ES-I3 (cell line): ENCODE results near the gene KIAA0825.

ENCODE experiments used
- H3K36me3 ChIP-seq: 2 replicates; pipeline ENCODE4 v1.6.1; 2013; ENCODE audit warnings: mild to moderate bottlenecking, low read length, control low read depth, moderate library complexity; ENCODE audit not compliant: insufficient read depth
- H3K4me1 ChIP-seq: 2 replicates; pipeline ENCODE4 v1.6.1; 2013; ENCODE audit warnings: mild to moderate bottlenecking, control low read depth, low read length; ENCODE audit not compliant: insufficient read depth
- H3K9ac ChIP-seq: 2 replicates; pipeline ENCODE4 v1.6.1; 2013; ENCODE audit warnings: low read depth, mild to moderate bottlenecking, low read length, moderate library complexity
- H3K9me3 ChIP-seq: 2 replicates; pipeline ENCODE4 v1.6.1; 2013; ENCODE audit warnings: mild to moderate bottlenecking, low read length, moderate library complexity; ENCODE audit not compliant: control insufficient read depth, insufficient read depth

Gene KIAA0825

GRCh38 chr5:94422812-94423211 lies 195.6 kb downstream of the KIAA0825 start:
- Histone ChIP-seq H3K36me3 (no peaks in the 10 kb centered on the region), H3K9me3 (no peaks in the 10 kb centered on the region), H3K9ac (no peak overlapping the region), H3K4me1 (peaks cover 10% of the 10 kb centered on the region; the same call in 1 of the 2 replicates)

DNA sequence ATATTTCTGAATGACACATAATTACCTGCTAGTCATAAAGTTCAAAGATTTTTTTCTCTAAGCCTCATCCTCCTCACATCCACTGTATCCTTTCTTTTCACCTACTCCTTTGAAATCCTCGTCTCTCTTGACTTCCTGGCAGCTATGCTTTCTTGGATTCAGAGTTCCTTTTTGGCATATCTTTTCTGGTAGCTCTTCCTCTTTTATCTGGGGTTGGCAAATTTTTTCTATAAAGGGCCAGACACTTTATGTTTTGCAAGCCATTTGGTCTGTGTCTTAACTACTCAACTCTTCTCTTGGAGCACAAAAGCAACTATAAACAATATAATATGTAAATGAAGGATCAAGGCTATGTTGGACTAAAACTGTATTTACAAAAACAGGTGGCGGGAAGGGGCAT lies 197.5 kb downstream of the KIAA0825 start:
- H3K9ac ChIP-seq, result no peak overlapping the region
- peaks cover 10% of the 10 kb centered on the region; the same call in 1 of the 2 replicates for H3K4me1 ChIP-seq
- H3K36me3 ChIP-seq, result no peaks in the 10 kb centered on the region
- H3K9me3 ChIP-seq, result no peaks in the 10 kb centered on the region

GRCh38 chr5:94415798-94416197 lies 202.6 kb downstream of the KIAA0825 start:
- H3K4me1 ChIP-seq, result no peaks in the 10 kb centered on the region
- no peaks in the 10 kb centered on the region for H3K36me3 ChIP-seq
- H3K9ac ChIP-seq, result no peak overlapping the region
- H3K9me3 ChIP-seq, result no peaks in the 10 kb centered on the region

- Histone ChIP-seq H3K9ac (no peak overlapping the region), H3K36me3 (no peaks in the 10 kb centered on the region), H3K9me3 (no peaks in the 10 kb centered on the region)
These were observed 209.0 kb downstream of the KIAA0825 start for GRCh38 chr5:94409440-94409839.

DNA sequence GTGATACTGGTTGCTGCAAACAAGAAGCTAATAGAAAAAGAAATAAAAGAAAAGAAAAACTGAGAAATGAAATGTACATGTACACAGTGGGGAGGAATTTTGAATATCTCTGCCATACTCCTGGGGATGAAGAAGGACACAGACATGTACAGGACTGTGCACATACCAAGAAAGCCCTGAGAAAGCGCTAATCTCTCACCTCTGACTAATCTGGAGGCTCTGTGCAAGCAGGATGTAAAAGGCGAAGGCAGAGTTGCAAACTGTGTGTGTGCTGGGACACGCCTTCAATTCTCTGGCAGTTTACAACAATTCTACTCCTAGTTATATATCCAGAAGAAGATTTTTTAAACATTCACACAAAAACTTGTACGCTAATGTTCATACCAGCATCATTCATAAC lies 211.4 kb downstream of the KIAA0825 start:
- Histone ChIP-seq H3K4me1 (0 out of 2 replicates have a peak, but pooled peaks cover 7% of the 10 kb centered on the region), H3K9ac (no peak overlapping the region), H3K36me3 (no peaks in the 10 kb centered on the region), H3K9me3 (no peaks in the 10 kb centered on the region)

More at GRCh38 chr5:94409440-94409839, 209.0 kb downstream of the KIAA0825 start:
- H3K4me1 ChIP-seq, result 0 out of 2 replicates have a peak, but pooled peaks cover 7% of the 10 kb centered on the region

DNA sequence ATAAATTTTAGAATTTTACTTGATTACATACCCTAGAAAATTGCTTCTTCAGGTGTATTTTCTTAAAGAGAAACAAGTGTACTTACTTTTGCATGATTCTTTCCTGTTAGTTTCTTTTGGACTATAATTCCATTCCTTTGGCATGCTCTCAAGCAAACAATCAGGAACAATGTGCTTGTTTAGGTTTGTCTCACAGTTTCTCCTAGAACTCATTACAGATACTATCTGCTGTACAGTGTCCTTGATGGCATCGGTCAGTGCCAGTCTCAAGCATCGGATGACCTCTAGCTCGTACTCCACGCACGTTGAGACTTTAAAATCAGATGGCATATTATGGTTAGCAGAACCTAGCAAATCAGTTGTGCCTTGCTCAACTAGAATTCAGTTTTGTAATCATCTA lies 214.9 kb downstream of the KIAA0825 start:
- H3K9me3 ChIP-seq, result no peaks in the 10 kb centered on the region
- no peaks in the 10 kb centered on the region for H3K36me3 ChIP-seq
- 0 out of 2 replicates have a peak, but pooled peaks cover 7% of the 10 kb centered on the region for H3K4me1 ChIP-seq
- no peak overlapping the region for H3K9ac ChIP-seq

- no peaks in the 10 kb centered on the region for H3K36me3 ChIP-seq
- H3K9me3 ChIP-seq, result no peaks in the 10 kb centered on the region
- no peak overlapping the region for H3K9ac ChIP-seq
- H3K4me1 ChIP-seq, result peaks cover 7% of the 10 kb centered on the region; the same call in 1 of the 2 replicates
These were observed 216.3 kb downstream of the KIAA0825 start for GRCh38 chr5:94402096-94402495.

- Histone ChIP-seq H3K36me3 (no peaks in the 10 kb centered on the region), H3K9me3 (no peaks in the 10 kb centered on the region), H3K9ac (no peak overlapping the region), H3K4me1 (peaks cover 4% of the 10 kb centered on the region; the same call in 1 of the 2 replicates)
These were observed 220.9 kb downstream of the KIAA0825 start for GRCh38 chr5:94397508-94397907.

- H3K4me1 ChIP-seq, result peaks cover 8% of the 10 kb centered on the region; the same call in 1 of the 2 replicates
- H3K36me3 ChIP-seq, result no peaks in the 10 kb centered on the region
- H3K9me3 ChIP-seq, result no peaks in the 10 kb centered on the region
- no peak overlapping the region for H3K9ac ChIP-seq
These were observed 221.7 kb downstream of the KIAA0825 start for GRCh38 chr5:94396687-94397086.

- Histone ChIP-seq H3K36me3 (no peaks in the 10 kb centered on the region), H3K9ac (no peak overlapping the region), H3K9me3 (no peaks in the 10 kb centered on the region), H3K4me1 (peaks cover 12% of the 10 kb centered on the region; the same call in 1 of the 2 replicates)
These were observed 222.9 kb downstream of the KIAA0825 start for GRCh38 chr5:94395468-94395867.

GRCh38 chr5:94391996-94392395 lies 226.4 kb downstream of the KIAA0825 start:
- Histone ChIP-seq H3K9ac (no peak overlapping the region), H3K36me3 (no peaks in the 10 kb centered on the region), H3K9me3 (no peaks in the 10 kb centered on the region), H3K4me1 (peaks cover 12% of the 10 kb centered on the region; the same call in 1 of the 2 replicates)

DNA sequence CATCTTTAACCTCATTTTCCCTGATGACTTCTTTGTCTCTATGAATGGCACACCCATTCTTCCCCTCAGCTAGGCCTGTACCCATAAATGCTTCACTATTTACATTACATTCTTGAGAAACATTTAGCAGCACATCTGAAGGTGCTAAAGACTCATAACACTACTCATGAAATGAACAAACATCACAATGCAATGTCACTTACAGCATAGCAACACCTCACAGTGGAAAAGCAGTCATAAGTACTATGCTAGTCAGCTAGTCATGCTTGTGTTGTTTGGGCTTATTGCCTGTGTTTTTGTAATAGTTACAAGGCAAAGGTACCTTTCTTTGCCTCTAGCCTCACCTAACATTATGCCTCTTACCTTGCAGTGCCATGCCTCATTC lies 228.9 kb downstream of the KIAA0825 start:
- no peaks in the 10 kb centered on the region for H3K36me3 ChIP-seq
- H3K9me3 ChIP-seq, result no peaks in the 10 kb centered on the region
- peaks cover 23% of the 10 kb centered on the region for H3K4me1 ChIP-seq
- H3K9ac ChIP-seq, result no peak overlapping the region

- Histone ChIP-seq H3K9ac (no peak overlapping the region), H3K9me3 (no peaks in the 10 kb centered on the region), H3K4me1 (peaks cover 23% of the 10 kb centered on the region), H3K36me3 (no peaks in the 10 kb centered on the region)
These were observed 229.5 kb downstream of the KIAA0825 start for GRCh38 chr5:94388773-94389514.

DNA sequence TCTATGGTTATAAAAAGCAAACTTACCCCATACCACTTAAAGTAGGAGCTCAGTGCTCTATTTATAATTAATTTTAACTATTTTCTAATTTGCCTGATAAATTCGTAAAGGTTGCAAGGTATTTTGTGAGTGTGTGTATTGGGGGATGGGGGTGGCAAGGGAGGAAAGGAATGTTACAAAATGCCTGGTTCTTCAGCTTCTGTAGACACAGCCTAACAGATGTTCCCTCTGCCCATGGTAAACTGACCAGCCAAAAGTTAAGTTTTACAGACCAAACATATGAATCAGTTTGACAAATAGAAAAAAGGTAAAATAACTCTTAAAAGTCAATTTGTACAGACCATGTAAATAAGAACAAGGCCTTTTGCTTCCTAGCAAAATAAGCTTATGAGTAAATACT lies 232.6 kb downstream of the KIAA0825 start:
- H3K36me3 ChIP-seq, result no peaks in the 10 kb centered on the region
- no peak overlapping the region for H3K9ac ChIP-seq
- peaks cover 14% of the 10 kb centered on the region for H3K4me1 ChIP-seq
- H3K9me3 ChIP-seq, result no peaks in the 10 kb centered on the region

DNA sequence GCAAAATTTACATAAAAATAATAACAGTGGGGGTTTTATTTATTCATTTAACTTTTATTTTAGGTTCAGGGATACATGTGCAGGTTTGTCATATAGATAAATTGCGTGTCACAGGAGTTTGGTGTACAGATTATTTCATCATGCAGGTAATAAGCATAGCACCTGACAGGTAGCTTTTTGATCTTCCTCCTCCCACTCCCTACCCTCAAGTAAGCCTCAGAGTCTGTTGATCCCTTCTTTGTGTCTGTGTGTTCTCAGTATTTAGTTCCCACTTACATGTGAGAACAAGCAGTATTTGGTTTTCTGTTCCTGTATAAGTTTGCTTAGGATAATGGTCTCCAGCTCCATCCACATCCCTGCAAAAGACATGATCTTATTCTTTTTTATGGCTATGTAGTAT lies 240.3 kb downstream of the KIAA0825 start:
- Histone ChIP-seq H3K36me3 (no peaks in the 10 kb centered on the region), H3K9ac (no peak overlapping the region), H3K4me1 (peaks cover 4% of the 10 kb centered on the region; the same call in 1 of the 2 replicates), H3K9me3 (no peaks in the 10 kb centered on the region)
